H1 (cell line): ENCODE results near the gene DTNB. TPM values are rescaled to one million over a fixed set of nuclear protein-coding genes. Genes with fewer than 3 reads are reported as not detected.

ENCODE experiments used
- CTCF ChIA-PET: fragments of 300-600 bp; sonication (Branson Sonifier 250); formaldehyde crosslinking; loops from one replicate; lab custom pipeline; 2021; ENCODE audit not compliant: partially characterized antibody; lab: Charles Lee
- POLR2A ChIA-PET: fragments of 300-600 bp; sonication (Branson Sonifier 250); formaldehyde crosslinking; loops from one replicate; lab custom pipeline; 2021; ENCODE audit warnings: inconsistent platforms; ENCODE audit not compliant: partially characterized antibody; lab: Charles Lee
- DNase-seq, 2 experiments: peaks; one replicate each; pipeline versions ENCODE4 v3.0.0 to v3.0.0-alpha.2; 2010 to 2022; ENCODE audit warnings: low spot score in 2 of 2, low read depth in 1 of 2, mixed read lengths in 1 of 2
- FAIRE-seq: peaks from 2 replicates; lab custom pipeline; 2011; peaks lifted over from hg19 to GRCh38; lab: Jason Lieb, UNC
- H2AFZ ChIP-seq: 2 replicates; pipeline ENCODE4 v1.8.1; 2012; ENCODE audit warnings: low read length, inconsistent platforms
- H2AK5ac ChIP-seq: 2 replicates; pipeline ENCODE4 v1.6.1; 2013; ENCODE audit warnings: low read depth, low read length
- H2BK120ac ChIP-seq: replicated peaks from 2 replicates; pipeline ENCODE3; 2013; ENCODE audit warnings: low read depth, low read length, inconsistent platforms
- H2BK12ac ChIP-seq: 2 replicates; pipeline ENCODE4 v1.6.1; 2013; ENCODE audit warnings: low read depth, low read length
- H2BK15ac ChIP-seq: 2 replicates; pipeline ENCODE4 v1.6.1; 2013; ENCODE audit warnings: low read length
- H2BK20ac ChIP-seq: 2 replicates; pipeline ENCODE4 v1.6.1; 2013; ENCODE audit warnings: low read length
- H2BK5ac ChIP-seq: 2 replicates; pipeline ENCODE4 v1.6.1; 2013; ENCODE audit warnings: low read depth, low read length
- H3K14ac ChIP-seq: 2 replicates; pipeline ENCODE4 v1.6.1; 2013; ENCODE audit warnings: inconsistent platforms; ENCODE audit not compliant: insufficient read length
- H3K18ac ChIP-seq: 2 replicates; pipeline ENCODE4 v1.6.1; 2013; ENCODE audit warnings: low read length; ENCODE audit errors: extremely low read depth
- H3K23ac ChIP-seq: 2 replicates; pipeline ENCODE4 v1.6.1; 2013; ENCODE audit warnings: inconsistent platforms; ENCODE audit not compliant: insufficient read length
- H3K23me2 ChIP-seq: 2 replicates; pipeline ENCODE4 v1.6.1; 2013; ENCODE audit warnings: low read depth, low read length
- H3K27ac ChIP-seq: 2 replicates; pipeline ENCODE4 v1.6.1; 2011; ENCODE audit warnings: low read depth, low read length, inconsistent platforms
- H3K27me3 ChIP-seq, 4 experiments: replicated peaks in 1 of 4; 1 replicate in 1 of 4; 2 replicates in 3 of 4; pipeline versions ENCODE4 v1.6.1 to v1.8.1; 2011 to 2013; ENCODE audit warnings: low read length in 3 of 4, mild to moderate bottlenecking in 3 of 4, inconsistent platforms in 2 of 4, mixed read lengths in 2 of 4, moderate library complexity in 1 of 4; ENCODE audit not compliant: control insufficient read depth in 3 of 4, insufficient read depth in 3 of 4; ENCODE audit errors: extremely low read depth in 1 of 4
- H3K36me3 ChIP-seq, 4 experiments: 2 replicates each; pipeline versions ENCODE4 v1.6.1 to v1.8.1; 2011 to 2013; ENCODE audit warnings: mild to moderate bottlenecking in 4 of 4, low read length in 3 of 4, moderate library complexity in 2 of 4, control low read depth in 1 of 4, inconsistent platforms in 1 of 4; ENCODE audit not compliant: insufficient read depth in 4 of 4, control insufficient read depth in 2 of 4
- H3K4ac ChIP-seq: replicated peaks from 2 replicates; pipeline ENCODE3; 2013; ENCODE audit warnings: low read length, low read depth, mixed read lengths, inconsistent platforms; ENCODE audit not compliant: insufficient read length
- H3K4me1 ChIP-seq, 4 experiments: replicated peaks in 1 of 4; 1 replicate in 1 of 4; 2 replicates in 3 of 4; pipeline versions ENCODE4 v1.6.1 to v1.8.1; 2011 to 2013; ENCODE audit warnings: low read length in 3 of 4, inconsistent platforms in 2 of 4, mixed read lengths in 1 of 4; ENCODE audit not compliant: insufficient read depth in 4 of 4, control insufficient read depth in 3 of 4
- H3K4me2 ChIP-seq, 2 experiments: 2 replicates each; pipeline versions ENCODE4 v1.6.1 to v1.8.1; 2011 to 2013; ENCODE audit warnings: low read depth in 2 of 2, low read length in 2 of 2, control low read depth in 1 of 2, inconsistent platforms in 1 of 2, mild to moderate bottlenecking in 1 of 2; ENCODE audit not compliant: insufficient read depth in 1 of 2
- H3K4me3 ChIP-seq, 4 experiments: fragments of 200-600, 300-600 bp in 1 of 4; sonication (generic), shearing (Covaris generic), sonication (Bioruptor Twin) in 1 of 4; 2 replicates each; pipeline versions ENCODE4 v1.5.1 to v1.8.1; 2011 to 2016; ENCODE audit warnings: low read length in 4 of 4, low read depth in 3 of 4, control low read depth in 2 of 4, inconsistent platforms in 2 of 4, mild to moderate bottlenecking in 2 of 4, mixed read lengths in 1 of 4, moderate library complexity in 1 of 4; ENCODE audit not compliant: insufficient read depth in 2 of 4; ENCODE audit errors: extremely low read depth in 1 of 4
- H3K56ac ChIP-seq: replicated peaks from 2 replicates; pipeline ENCODE3; 2013; ENCODE audit warnings: low read depth, mild to moderate bottlenecking, mixed read lengths, low read length, inconsistent platforms; ENCODE audit not compliant: insufficient read length
- H3K79me1 ChIP-seq: 2 replicates; pipeline ENCODE4 v1.6.1; 2013; ENCODE audit warnings: low read depth, low read length, control low read depth
- H3K79me2 ChIP-seq, 2 experiments: 2 replicates each; pipeline versions ENCODE4 v1.6.1 to v1.8.1; 2012 to 2013; ENCODE audit warnings: low read length in 2 of 2, mild to moderate bottlenecking in 2 of 2, inconsistent platforms in 1 of 2; ENCODE audit not compliant: insufficient read depth in 2 of 2, control insufficient read depth in 1 of 2
- H3K9ac ChIP-seq, 4 experiments: replicated peaks in 1 of 4; 1 replicate in 1 of 4; 2 replicates in 3 of 4; pipeline versions ENCODE4 v1.6.1 to v1.8.1; 2011 to 2013; ENCODE audit warnings: low read depth in 3 of 4, low read length in 3 of 4, control low read depth in 2 of 4, mild to moderate bottlenecking in 2 of 4, moderate library complexity in 2 of 4, inconsistent platforms in 1 of 4; ENCODE audit errors: extremely low read depth in 1 of 4
- H3K9me3 ChIP-seq, 2 experiments: 2 replicates each; pipeline versions ENCODE4 v1.6.1 to v1.8.1; 2012 to 2013; ENCODE audit warnings: mild to moderate bottlenecking in 2 of 2, moderate library complexity in 2 of 2, control low read depth in 1 of 2, inconsistent platforms in 1 of 2, low read depth in 1 of 2, low read length in 1 of 2, mixed read lengths in 1 of 2; ENCODE audit not compliant: insufficient read depth in 2 of 2
- H4K20me1 ChIP-seq, 2 experiments: replicated peaks in 1 of 2; 2 replicates each; pipeline versions ENCODE3 to v1.8.1; 2011 to 2013; ENCODE audit warnings: inconsistent platforms in 2 of 2, low read length in 2 of 2, mild to moderate bottlenecking in 1 of 2; ENCODE audit not compliant: insufficient read depth in 2 of 2, control insufficient read depth in 1 of 2
- H4K5ac ChIP-seq: 2 replicates; pipeline ENCODE4 v1.6.1; 2013; ENCODE audit warnings: low read length, low read depth, mixed read lengths, inconsistent platforms; ENCODE audit not compliant: insufficient read length
- H4K8ac ChIP-seq: 2 replicates; pipeline ENCODE4 v1.8.0; 2013; ENCODE audit warnings: mild to moderate bottlenecking, moderate library complexity, low read length, inconsistent platforms; ENCODE audit not compliant: insufficient read depth; ENCODE audit errors: extremely low read depth
- H4K91ac ChIP-seq: replicated peaks from 2 replicates; pipeline ENCODE3; 2013; ENCODE audit warnings: low read length, mixed read lengths, inconsistent platforms; ENCODE audit not compliant: insufficient read length
- CBX5 ChIP-seq: fragments of 300-800, 300-1000 bp; sonication (generic); IDR thresholded peaks from 2 replicates; pipeline ENCODE4 v1.7.1; 2016; ENCODE audit warnings: antibody characterized with exemption, low read length, low read depth
- JUND ChIP-seq: IDR thresholded peaks from 2 replicates; pipeline ENCODE4 v1.6.1; 2011; ENCODE audit warnings: mild to moderate bottlenecking, improper control_type of control experiment, low read length
- RFX5 ChIP-seq: IDR thresholded peaks from 2 replicates; pipeline ENCODE4 v1.6.1; 2011; ENCODE audit warnings: low read depth, low read length, improper control_type of control experiment, borderline replicate concordance
- RNF2 ChIP-seq: fragments of 200-900, 300-1000 bp; sonication (generic); IDR thresholded peaks from 2 replicates; pipeline ENCODE4 v1.7.1; 2016; ENCODE audit warnings: borderline replicate concordance, low read depth, mild to moderate bottlenecking, antibody characterized with exemption, low read length; ENCODE audit not compliant: poor library complexity, severe bottlenecking; ENCODE audit errors: missing control alignments
- TAF1 ChIP-seq: IDR thresholded peaks from 2 replicates; pipeline ENCODE4 v1.6.1; 2011; ENCODE audit warnings: mild to moderate bottlenecking, low read depth, low read length
- WGBS, 2 experiments: shearing (Covaris generic) in 1 of 2; methylation state at CpG; one replicate each; pipeline versions ENCODE4 v1.1.6 to v1.1.7; 2013 to 2015; ENCODE audit warnings: low lambda C conversion rate in 2 of 2, mixed read lengths in 2 of 2, inconsistent platforms in 1 of 2, low coverage in 1 of 2, missing lambda C conversion rate in 1 of 2; ENCODE audit not compliant: insufficient replicate concordance in 2 of 2, insufficient coverage in 1 of 2, insufficient read length in 1 of 2; ENCODE audit errors: extremely low coverage in 1 of 2, missing lambda C conversion rate in 1 of 2; 5-methylcytosine and 5-hydroxymethylcytosine counted together
- polyA plus RNA-seq, 7 experiments: library from polyadenylated mRNA; depleted of rRNA in 3 of 7; stranded (reverse) in 5 of 7; unstranded in 2 of 7; fragments of >200 nt in 5 of 7; fragments of 200-250 nt in 2 of 7; gene quantifications; 1 replicate in 5 of 7; 2 replicates in 1 of 7; 4 replicates in 1 of 7; pipeline versions ENCODE4 v1.2.1 to v1.2.3, GENCODE V29; 2011 to 2013; ENCODE audit warnings: missing spikeins in 2 of 7, mixed read lengths in 2 of 7
- total RNA-seq: library from RNA; stranded (reverse); fragmentation: NEBNext Ultra II Directional; extraction: Animal tissue kit (Norgen Biotek cat#: 25700); gene quantifications from 2 replicates; pipeline ENCODE4 v1.2.1, GENCODE V29; 2021

Gene DTNB
- total and polyA plus RNA-seq, 2 of the 8 experiments (the other 6 are each of a cell fraction or from before 2014, with no cell fraction given): 39.6 to 49.5 TPM

GRCh38 chr2:25620711-25621110 lies 52.7 kb downstream of the DTNB start:
- Histone ChIP-seq H3K56ac (no peak overlapping the region), H2BK120ac (no peak overlapping the region), H3K23me2 (no peaks in the 10 kb centered on the region), H3K9me3 (no peaks in the 10 kb centered on the region), H3K79me2 (no peaks in the 10 kb centered on the region; a peak in 1 of 4 replicates), H3K36me3 (peaks cover 0 to 15% (median 7%) of the 10 kb centered on the region in 4 experiments; a peak in 4 of 8 replicates), H2BK5ac (no peak overlapping the region), H3K4me1 (no peaks in the 10 kb centered on the region), H3K9ac (no peak overlapping the region), H3K27me3 (no peaks in the 10 kb centered on the region), H4K5ac (no peak overlapping the region), H4K20me1 (peaks cover 0 to 2% of the 10 kb centered on the region in 2 experiments), H2AFZ (no peak overlapping the region), H3K4me3 (no peak overlapping the region), H4K91ac (no peak overlapping the region), H3K4ac (no peak overlapping the region), H3K79me1 (no peaks in the 10 kb centered on the region), H3K23ac (no peak overlapping the region)
- no peak for FAIRE-seq
- CTCF ChIA-PET: interaction anchor here (1.0 to 1.2 kb wide), 2 partner anchors 44 to 312 kb away, joined by 3 read pairs; no protein-coding TSS in a partner anchor
- WGBS, 2 experiments: 92% methylated on average over 4 of the region's 4 CpGs; no CpG with 5 or more reads in 1 of the 2 experiments
- TF ChIP-seq CBX5: no peak
- TF ChIP-seq JUND: no peak
- TF ChIP-seq TAF1: no peak
- no peak for TF ChIP-seq RFX5
- TF ChIP-seq RNF2: no peak
- TF ChIP-seq, all 59 proteins: peak for 0
- H2BK20ac ChIP-seq: no peak overlapping the region
- no peak for DNase-seq
- no peak overlapping the region for H3K14ac ChIP-seq
- H3K18ac ChIP-seq: no peak overlapping the region
- no peak overlapping the region for H3K27ac ChIP-seq
- H2BK12ac ChIP-seq: no peak overlapping the region
- H3K4me2 ChIP-seq: no peak overlapping the region
- no peak overlapping the region for H2BK15ac ChIP-seq
- H4K8ac ChIP-seq: no peak overlapping the region
- no peak overlapping the region for H2AK5ac ChIP-seq
- POLR2A ChIA-PET: no interaction called here
